Measurements from ENCODE around the gene GUCA1A. TPM values are rescaled to one million over a fixed set of nuclear protein-coding genes. Genes with fewer than 3 reads are reported as not detected.

The GUCA1A gene
- total and polyA plus RNA-seq, 4 donors: 0.02 to 0.04 TPM; not detected in 2

- H3K27ac ChIP-seq (ENCODE audit: low read depth in 1 of 2, low read length in 1 of 2): no peak overlapping the region
- H3K9ac ChIP-seq (ENCODE audit: insufficient read depth in 1 of 2, low read length in 2 of 2): no peak overlapping the region
- peaks cover 0 to 13% (median 0%) of the 10 kb centered on the region in 5 donors for H3K4me1 ChIP-seq (ENCODE audit: control insufficient read depth in 5 of 5, insufficient read depth in 5 of 5, low read length in 5 of 5)
- DNase-seq (no peak), ATAC-seq (ENCODE audit: insufficient read depth, low FRiP score) (no peak)
- WGBS, 2 donors: 74 to 82% methylated on average over 5 of the region's 5 CpGs
- no peaks in the 10 kb centered on the region for H3K36me3 ChIP-seq (ENCODE audit: control insufficient read depth in 4 of 4, insufficient read depth in 4 of 4, low read length in 4 of 4)
- H3K4me3 ChIP-seq: no peak overlapping the region
- no peak for TF ChIP-seq CTCF (IDR thresholded peaks at IDR 0.05; ENCODE audit: control extremely low read depth, extremely low read depth)
- no peaks in the 10 kb centered on the region for H3K27me3 ChIP-seq (ENCODE audit: control insufficient read depth in 3 of 3, insufficient read depth in 3 of 3, low read length in 2 of 3)
- no peaks in the 10 kb centered on the region for H3K9me3 ChIP-seq (ENCODE audit: control insufficient read depth in 4 of 4, insufficient read depth in 3 of 4, low read length in 3 of 4)
These were observed 8.9 kb downstream of the GUCA1A start for GRCh38 chr6:42182101-42182500.

- no peak for TF ChIP-seq CTCF (IDR thresholded peaks at IDR 0.05; ENCODE audit: control extremely low read depth, extremely low read depth)
- no peak for ATAC-seq (ENCODE audit: insufficient read depth, low FRiP score)
- no peaks in the 10 kb centered on the region for H3K36me3 ChIP-seq (ENCODE audit: control insufficient read depth in 4 of 4, insufficient read depth in 4 of 4, low read length in 4 of 4)
- H3K9ac ChIP-seq (ENCODE audit: insufficient read depth in 1 of 2, low read length in 2 of 2): no peak overlapping the region
- peaks cover 0 to 3% (median 0%) of the 10 kb centered on the region in 4 donors for H3K9me3 ChIP-seq (ENCODE audit: control insufficient read depth in 4 of 4, insufficient read depth in 3 of 4, low read length in 3 of 4)
- 86 to 96% methylated on average over 4 of the region's 4 CpGs for WGBS, 2 donors
- no peak for DNase-seq
- H3K4me1 ChIP-seq (ENCODE audit: control insufficient read depth in 5 of 5, insufficient read depth in 5 of 5, low read length in 5 of 5): peaks cover 0 to 7% (median 0%) of the 10 kb centered on the region in 5 donors
- no peaks in the 10 kb centered on the region for H3K27me3 ChIP-seq (ENCODE audit: control insufficient read depth in 3 of 3, insufficient read depth in 3 of 3, low read length in 2 of 3)
- H3K27ac ChIP-seq (ENCODE audit: low read depth in 1 of 2, low read length in 1 of 2): no peak overlapping the region
- no peak overlapping the region for H3K4me3 ChIP-seq
These were observed 11.3 kb downstream of the GUCA1A start for GRCh38 chr6:42184475-42184874.

- DNase-seq (peak; percentile 56 to 72 (median 69)), ATAC-seq (ENCODE audit: insufficient read depth, low FRiP score) (no peak)
- Histone ChIP-seq H3K36me3 (ENCODE audit: control insufficient read depth in 4 of 4, insufficient read depth in 4 of 4, low read length in 4 of 4) (no peaks in the 10 kb centered on the region), H3K9ac (ENCODE audit: insufficient read depth in 1 of 2, low read length in 2 of 2) (no peak overlapping the region), H3K9me3 (ENCODE audit: control insufficient read depth in 4 of 4, insufficient read depth in 3 of 4, low read length in 3 of 4) (peaks cover 0 to 3% (median 0%) of the 10 kb centered on the region in 4 donors), H3K4me1 (ENCODE audit: control insufficient read depth in 5 of 5, insufficient read depth in 5 of 5, low read length in 5 of 5) (peaks cover 0 to 7% (median 0%) of the 10 kb centered on the region in 5 donors), H3K4me3 (no peak overlapping the region), H3K27me3 (ENCODE audit: control insufficient read depth in 3 of 3, insufficient read depth in 3 of 3, low read length in 2 of 3) (no peaks in the 10 kb centered on the region), H3K27ac (ENCODE audit: low read depth in 1 of 2, low read length in 1 of 2) (no peak overlapping the region)
- WGBS, 2 donors: 75 to 77% methylated on average over 10 of the region's 10 CpGs
- no peak for TF ChIP-seq CTCF (IDR thresholded peaks at IDR 0.05; ENCODE audit: control extremely low read depth, extremely low read depth)
These were observed 12.4 kb downstream of the GUCA1A start for GRCh38 chr6:42185597-42185996.

- no peak overlapping the region for H3K27ac ChIP-seq (ENCODE audit: low read depth in 1 of 2, low read length in 1 of 2)
- no peak for DNase-seq
- no peak for TF ChIP-seq CTCF (IDR thresholded peaks at IDR 0.05; ENCODE audit: control extremely low read depth, extremely low read depth)
- no peak overlapping the region for H3K9ac ChIP-seq (ENCODE audit: insufficient read depth in 1 of 2, low read length in 2 of 2)
- no peaks in the 10 kb centered on the region for H3K27me3 ChIP-seq (ENCODE audit: control insufficient read depth in 3 of 3, insufficient read depth in 3 of 3, low read length in 2 of 3)
- H3K4me1 ChIP-seq (ENCODE audit: control insufficient read depth in 5 of 5, insufficient read depth in 5 of 5, low read length in 5 of 5): peaks cover 0 to 7% (median 0%) of the 10 kb centered on the region in 5 donors
- ATAC-seq (ENCODE audit: insufficient read depth, low FRiP score): no peak
- H3K4me3 ChIP-seq: no peak overlapping the region
- H3K9me3 ChIP-seq (ENCODE audit: control insufficient read depth in 4 of 4, insufficient read depth in 3 of 4, low read length in 3 of 4): peaks cover 0 to 3% (median 0%) of the 10 kb centered on the region in 4 donors
- WGBS, 2 donors: 81 to 89% methylated on average over 6 of the region's 6 CpGs
- H3K36me3 ChIP-seq (ENCODE audit: control insufficient read depth in 4 of 4, insufficient read depth in 4 of 4, low read length in 4 of 4): no peaks in the 10 kb centered on the region
These were observed 15.2 kb downstream of the GUCA1A start for GRCh38 chr6:42188406-42188805.

Measured in lung (tissue), 12 donors.